GM12874 (cell line): ENCODE measurements around the gene HCFC1R1.

ENCODE experiments used
- CTCF ChIP-seq: IDR thresholded peaks from 2 replicates; pipeline ENCODE4 v1.5.1; 2011; ENCODE audit warnings: low read depth, mild to moderate bottlenecking, control low read depth, low read length, moderate library complexity; ENCODE audit not compliant: insufficient read depth

HCFC1R1 gene

DNA sequence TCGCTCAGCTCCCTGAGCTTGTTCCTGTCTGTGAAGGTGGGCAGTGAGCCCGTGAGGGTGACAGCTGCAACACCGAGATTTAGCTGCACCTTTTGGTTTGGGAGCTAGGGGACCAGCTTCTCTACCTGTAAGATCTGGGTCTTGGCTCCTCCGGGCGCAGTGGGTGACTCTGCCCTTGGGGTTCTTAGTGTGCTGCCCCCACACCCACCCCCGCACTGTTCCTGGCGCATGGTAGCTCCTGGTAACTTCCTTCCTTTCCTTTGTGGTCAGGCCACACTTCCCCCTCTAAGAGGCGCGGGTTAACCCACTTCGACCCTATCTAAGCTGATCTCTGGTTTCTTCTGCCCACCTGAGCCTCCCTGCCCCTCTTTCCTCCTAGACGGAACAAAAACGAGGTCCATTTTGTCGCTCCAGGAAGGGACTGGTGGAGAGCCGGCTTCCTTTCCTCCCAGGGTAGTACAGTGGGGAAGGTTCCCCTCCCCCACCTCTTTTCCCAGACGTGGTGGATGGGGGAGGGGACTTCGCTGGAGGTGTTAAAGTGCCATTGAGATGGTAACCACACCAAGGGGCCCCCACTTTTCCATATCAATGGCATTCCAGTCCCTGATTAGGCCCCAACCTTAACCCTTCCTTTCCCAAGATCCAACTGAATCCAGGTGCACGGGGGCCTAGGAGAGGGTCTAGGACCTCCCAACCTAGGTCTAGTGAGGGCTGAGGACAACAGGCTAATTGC, 15.6 kb downstream of the HCFC1R1 start:
- no peak for TF ChIP-seq CTCF

DNA sequence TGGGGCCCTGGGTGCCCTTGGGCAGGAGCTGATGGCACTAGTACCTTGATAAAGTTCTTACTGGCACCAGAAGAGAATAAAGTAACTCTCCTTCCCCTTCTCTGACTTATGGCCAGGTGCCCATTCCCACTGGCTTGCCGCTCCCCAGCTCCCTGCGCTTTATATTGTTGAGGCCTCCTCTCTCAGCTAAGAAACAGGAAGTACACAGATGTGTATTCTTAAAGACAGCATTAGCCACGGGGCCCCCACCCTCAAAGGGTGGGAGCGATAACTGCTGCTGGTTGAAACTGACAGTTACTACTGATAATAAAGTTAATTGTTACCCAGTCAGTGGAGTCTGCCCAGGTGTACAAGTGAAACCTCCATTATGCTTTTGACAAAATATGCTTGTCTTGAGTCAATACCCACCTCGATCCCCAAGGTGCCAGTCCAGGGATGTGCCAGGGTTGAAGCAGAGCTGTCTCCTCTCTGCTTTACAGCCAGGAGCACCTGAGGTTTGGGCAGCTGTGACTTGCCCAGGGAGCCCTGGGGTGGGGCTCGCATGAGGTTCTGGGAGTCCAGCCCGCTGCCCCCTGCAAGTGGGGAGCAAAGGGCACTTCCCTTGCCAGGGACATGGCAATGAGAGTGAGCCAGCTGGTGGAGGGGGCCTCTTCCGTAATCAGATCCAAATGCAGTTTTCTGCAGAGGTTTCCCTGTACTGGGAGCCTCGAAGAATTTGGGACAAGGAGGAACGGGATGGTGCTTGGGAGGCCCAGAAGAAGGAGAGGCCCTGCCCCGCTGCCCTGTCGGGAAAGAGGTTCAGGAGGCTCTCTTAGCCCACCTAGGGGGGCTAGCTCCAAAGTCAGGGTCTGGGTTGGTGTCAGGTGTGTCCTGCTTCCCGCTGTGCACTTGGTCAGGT, 16.4 kb downstream of the HCFC1R1 start:
- TF ChIP-seq CTCF: no peak

- TF ChIP-seq CTCF: no peak
Observed at GRCh38 chr16:3004781-3005284, 18.9 kb downstream of the HCFC1R1 start.

DNA sequence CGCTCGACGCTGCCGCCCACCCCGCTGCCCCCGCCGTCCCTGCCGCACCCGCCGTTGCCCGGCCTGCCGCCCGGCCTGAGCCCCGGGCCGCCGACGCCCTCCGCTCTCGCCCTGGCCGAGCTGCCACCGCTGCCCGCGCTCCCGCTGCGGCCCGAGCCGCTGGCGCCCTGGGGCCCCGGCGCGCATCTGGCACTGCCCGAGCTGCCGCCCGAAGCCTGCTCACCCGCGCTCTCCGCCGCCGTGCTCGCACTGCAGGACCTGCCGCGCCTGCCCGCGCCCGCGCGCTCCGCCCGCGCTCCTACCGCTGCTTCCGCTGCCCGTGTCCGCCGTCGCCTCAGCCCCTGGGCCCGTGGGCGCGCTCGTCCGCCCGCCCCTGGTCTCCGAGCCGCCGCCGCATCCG, 19.4 kb downstream of the HCFC1R1 start:
- TF ChIP-seq CTCF: no peak

DNA sequence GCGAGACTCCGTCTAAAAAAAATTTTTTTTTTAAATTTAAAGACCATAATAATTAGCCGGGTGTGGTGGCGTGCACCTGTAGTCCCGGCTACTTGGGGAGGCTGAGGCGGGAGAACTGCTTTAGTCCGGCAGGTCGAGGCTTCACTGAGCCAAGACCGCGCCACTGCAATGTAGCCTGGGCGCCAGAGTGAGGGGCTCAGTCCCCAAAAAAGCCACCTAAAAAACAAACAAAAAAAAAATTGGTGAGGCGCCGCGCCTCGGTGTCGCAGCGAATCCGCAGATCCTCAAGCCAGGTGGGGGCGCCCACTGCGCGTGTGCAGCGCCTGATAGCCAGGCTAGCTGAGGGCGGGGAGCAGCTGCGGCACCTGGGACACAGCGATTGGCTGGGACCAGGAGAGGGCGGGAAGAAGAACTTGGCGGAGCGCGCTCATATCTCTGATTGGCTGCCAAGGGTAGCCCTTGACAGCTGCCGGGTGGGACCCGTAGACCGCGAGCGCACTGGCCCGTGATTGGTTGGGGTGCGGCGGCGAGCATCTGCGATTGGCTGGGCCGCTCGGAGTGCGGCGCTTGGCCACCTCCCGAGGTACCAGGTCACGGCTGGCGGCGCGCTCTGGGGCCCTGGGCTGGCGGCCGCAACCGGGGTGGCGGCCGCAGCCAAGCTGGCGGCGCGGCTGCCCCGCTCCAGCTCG, 20.0 kb downstream of the HCFC1R1 start:
- TF ChIP-seq CTCF: peak; percentile 64

DNA sequence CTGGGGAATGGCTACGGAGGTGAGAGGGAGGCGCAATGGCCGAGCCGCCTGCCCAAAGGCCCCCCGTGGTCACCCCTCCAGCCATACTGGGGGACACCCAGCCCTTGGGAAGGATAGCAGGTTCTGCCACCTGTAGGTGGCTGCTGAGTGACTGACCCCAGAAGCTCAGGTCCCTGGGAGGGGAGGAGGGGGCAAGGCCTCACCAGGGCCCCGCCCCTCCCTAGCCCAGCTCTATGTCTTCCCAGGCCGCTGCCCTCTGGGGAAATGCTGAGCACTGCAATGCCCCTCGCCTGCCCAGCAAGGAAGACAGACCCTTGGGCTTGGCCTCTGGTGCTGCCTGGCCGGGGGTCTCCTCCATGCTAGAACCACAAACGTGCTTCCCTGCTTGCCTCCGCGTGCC, 22.4 kb downstream of the HCFC1R1 start:
- TF ChIP-seq CTCF: no peak

GRCh38 chr16:3000540-3000939, 23.2 kb downstream of the HCFC1R1 start:
- TF ChIP-seq CTCF: no peak
